Spleen (tissue), 11 donors: ENCODE measurements around the gene SSR4. TPM values are rescaled to one million over a fixed set of nuclear protein-coding genes. Genes with fewer than 3 reads are reported as not detected.

Source experiments
- DNase-seq: peaks from one replicate; pipeline ENCODE4 v3.0.0-alpha.2; 2020
- H3K27ac ChIP-seq, 8 donors: fragments of 200-600 bp; sonication (generic) in 7 of 8; 1 replicate in 4 of 8; 2 replicates in 4 of 8; pipeline versions ENCODE4 v1.5.0 to v1.8.0; 2016 to 2021; ENCODE audit warnings: inconsistent platforms in 4 of 8, mild to moderate bottlenecking in 4 of 8, moderate library complexity in 1 of 8
- H3K27me3 ChIP-seq, 7 donors: fragments of 200-600 bp; sonication (generic) in 6 of 7; replicated peaks in 1 of 7; 1 replicate in 4 of 7; 2 replicates in 3 of 7; pipeline versions ENCODE4 v1.5.0 to v1.8.0; 2016 to 2021; ENCODE audit warnings: inconsistent platforms in 3 of 7, mild to moderate bottlenecking in 1 of 7
- H3K36me3 ChIP-seq, 6 donors: fragments of 200-600 bp; sonication (generic) in 5 of 6; 1 replicate in 4 of 6; 2 replicates in 2 of 6; pipeline versions ENCODE4 v1.5.0 to v1.8.0; 2016 to 2021; ENCODE audit warnings: inconsistent platforms in 2 of 6
- H3K4me1 ChIP-seq, 6 donors: fragments of 200-600 bp; sonication (generic) in 5 of 6; 1 replicate in 3 of 6; 2 replicates in 3 of 6; pipeline versions ENCODE4 v1.5.0 to v1.8.0; 2016 to 2021; ENCODE audit warnings: inconsistent platforms in 3 of 6
- H3K4me3 ChIP-seq, 8 donors: fragments of 200-600 bp; sonication (generic) in 7 of 8; 1 replicate in 4 of 8; 2 replicates in 4 of 8; pipeline versions ENCODE4 v1.5.0 to v1.8.0; 2016 to 2021; ENCODE audit warnings: inconsistent platforms in 4 of 8, mild to moderate bottlenecking in 4 of 8, moderate library complexity in 2 of 8
- H3K9me3 ChIP-seq, 8 donors: fragments of 200-600 bp; sonication (generic) in 7 of 8; 1 replicate in 4 of 8; 2 replicates in 4 of 8; pipeline versions ENCODE4 v1.5.0 to v1.8.0; 2016 to 2021; ENCODE audit warnings: inconsistent platforms in 4 of 8
- CTCF ChIP-seq, 11 experiments: fragments of 200-600 bp in 7 of 11; fragments of 450-650 bp in 4 of 11; sonication (generic) in 4 of 11; IDR thresholded peaks in 8 of 11; conservative IDR thresholded peaks in 3 of 11; 1 replicate in 7 of 11; 2 replicates in 4 of 11; pipeline versions ENCODE4 v1.4.0 to v1.8.0; 2016 to 2021; ENCODE audit warnings: antibody characterized with exemption in 11 of 11, inconsistent platforms in 4 of 11, mild to moderate bottlenecking in 1 of 11
- POLR2A ChIP-seq, 3 donors: fragments of 450-650 bp; IDR thresholded peaks; one replicate each; pipeline ENCODE4 v1.5.1; 2017; ENCODE audit warnings: antibody characterized with exemption in 3 of 3, mild to moderate bottlenecking in 1 of 3
- POLR2AphosphoS5 ChIP-seq, 3 donors: sonication (generic); formaldehyde crosslinking; IDR thresholded peaks; one replicate each; pipeline ENCODE4 v1.5.1; 2017; ENCODE audit warnings: antibody characterized with exemption in 3 of 3
- WGBS, 5 donors: extraction: QIAGEN DNeasy Blood & Tissue Kit in 3 of 5; methylation state at CpG; one replicate each; pipeline versions ENCODE4 v1.1.5 to v1.1.7; 2013 to 2018; 5-methylcytosine and 5-hydroxymethylcytosine counted together
- intact Hi-C: fragments of 100-400 bp; cut with DNase I; formaldehyde crosslinking; loops from one replicate; pipeline ENCODE4 v1.15.0; 2023; ENCODE audit warnings: low total_unique reads
- polyA plus RNA-seq, 3 donors: library from polyadenylated mRNA; stranded (reverse); fragments of 200-250 nt; gene quantifications; one replicate each; pipeline ENCODE4 v1.2.1, GENCODE V29; 2013
- total RNA-seq, 7 donors: library from RNA; depleted of rRNA in 3 of 7; stranded (reverse); fragments of >200 nt in 3 of 7; fragmentation: NEBNext Ultra II Directional in 4 of 7; extraction: Animal tissue kit (Norgen Biotek cat#: 25700) in 4 of 7; gene quantifications; one replicate each; pipeline versions ENCODE4 v1.1.0 to v1.2.1, GENCODE V29; 2016 to 2021
- donor health status: healthy with polysubstance abuse.
- donor health status: DM: no; HTN: no; CAD: no; lungs with moderate emphysema.
- donor health status: DM: no; HTN: no; CAD: no.
- donor health status: Bipolar disorder and iron deficiency.
- donor health status: healthy.
- donor health status: DM: no; HTN: no; CAD: no.
- donor health status: DM: yes; HTN: yes; CAD: no.

The SSR4 gene
- total and polyA plus RNA-seq, 10 donors: 144 to 488 (median 255) TPM

DNA sequence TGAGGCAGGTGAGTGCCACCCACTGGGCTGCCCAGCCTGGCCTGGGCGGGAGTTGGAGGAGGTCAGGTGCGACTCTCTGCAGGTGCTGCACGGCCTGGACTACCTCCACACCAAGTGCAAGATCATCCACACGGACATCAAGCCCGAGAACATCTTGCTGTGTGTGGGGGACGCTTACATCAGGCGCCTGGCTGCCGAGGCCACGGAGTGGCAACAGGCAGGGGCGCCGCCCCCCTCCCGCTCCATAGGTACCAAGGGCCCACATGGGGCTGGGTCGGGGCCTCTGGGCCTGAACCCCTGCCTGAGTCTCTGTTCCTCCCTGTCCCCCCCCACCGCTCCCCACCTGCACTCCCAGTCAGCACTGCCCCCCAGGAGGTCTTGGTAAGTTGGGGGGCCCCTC is 11.6 kb upstream of the SSR4 start:
- peaks cover 0 to 48% (median 24%) of the 10 kb centered on the region in 6 donors for H3K36me3 ChIP-seq
- H3K27ac ChIP-seq: no peak overlapping the region
- H3K9me3 ChIP-seq: no peaks in the 10 kb centered on the region
- 90 to 92% (median 91%) methylated on average over 11 to 14 of the region's 14 CpGs; no CpG with 5 or more reads in 1 of the 5 donors for WGBS, 5 donors
- no peak for DNase-seq
- H3K27me3 ChIP-seq: peaks cover 0 to 37% (median 8%) of the 10 kb centered on the region in 7 donors
- intact Hi-C loops: no loop called here
- no peak overlapping the region for H3K4me3 ChIP-seq
- TF ChIP-seq CTCF (IDR thresholded peaks at IDR 0.05 in 8 of 11, conservative IDR thresholded peaks at IDR 0.05 in 3 of 11) (no peak), POLR2AphosphoS5 (IDR thresholded peaks at IDR 0.05) (no peak), POLR2A (IDR thresholded peaks at IDR 0.05) (no peak)
- H3K4me1 ChIP-seq: peaks cover 0 to 29% (median 10%) of the 10 kb centered on the region in 6 donors

GRCh38 chrX:153783378-153784013 is 11.0 kb upstream of the SSR4 start:
- intact Hi-C loops: no loop called here
- Histone ChIP-seq H3K4me3 (no peak overlapping the region), H3K27ac (no peak overlapping the region), H3K27me3 (peaks cover 0 to 31% (median 8%) of the 10 kb centered on the region in 7 donors), H3K36me3 (peaks cover 0 to 54% (median 29%) of the 10 kb centered on the region in 6 donors), H3K9me3 (no peaks in the 10 kb centered on the region), H3K4me1 (peaks cover 0 to 29% (median 10%) of the 10 kb centered on the region in 6 donors)
- TF ChIP-seq POLR2AphosphoS5 (IDR thresholded peaks at IDR 0.05) (peak in 2 of 3 donors; percentile 50 to 61), POLR2A (IDR thresholded peaks at IDR 0.05) (no peak)
- DNase-seq: no peak
- 51 to 73% (median 72%) methylated on average over 5 to 24 of the region's 24 CpGs for WGBS, 5 donors

- Histone ChIP-seq H3K4me1 (peaks cover 0 to 29% (median 10%) of the 10 kb centered on the region in 6 donors), H3K27ac (no peak overlapping the region), H3K4me3 (no peak overlapping the region), H3K9me3 (no peaks in the 10 kb centered on the region), H3K36me3 (peaks cover 0 to 64% (median 32%) of the 10 kb centered on the region in 6 donors), H3K27me3 (peaks cover 0 to 23% (median 8%) of the 10 kb centered on the region in 7 donors)
- intact Hi-C loops: no loop called here
- 85 to 98% (median 92%) methylated on average over 8 to 27 of the region's 27 CpGs for WGBS, 5 donors
- TF ChIP-seq POLR2AphosphoS5 (IDR thresholded peaks at IDR 0.05) (peak in 1 of 3 donors; percentile 35), POLR2A (IDR thresholded peaks at IDR 0.05) (no peak), CTCF (IDR thresholded peaks at IDR 0.05 in 8 of 11, conservative IDR thresholded peaks at IDR 0.05 in 3 of 11) (no peak)
- DNase-seq: no peak
Measured at GRCh38 chrX:153784325-153784967, 10.0 kb upstream of the SSR4 start.

GRCh38 chrX:153786669-153787068 is 7.8 kb upstream of the SSR4 start:
- intact Hi-C loops: no loop called here
- 89 to 97% (median 92%) methylated on average over 10 to 15 of the region's 15 CpGs for WGBS, 5 donors
- Histone ChIP-seq H3K4me1 (peaks cover 0 to 18% (median 7%) of the 10 kb centered on the region in 6 donors), H3K27me3 (peaks cover 0 to 4% (median 0%) of the 10 kb centered on the region in 7 donors), H3K4me3 (no peak overlapping the region), H3K9me3 (no peaks in the 10 kb centered on the region), H3K36me3 (peaks cover 0 to 85% (median 34%) of the 10 kb centered on the region in 6 donors), H3K27ac (no peak overlapping the region)
- no peak for TF ChIP-seq POLR2A (IDR thresholded peaks at IDR 0.05)
- DNase-seq: no peak

DNA sequence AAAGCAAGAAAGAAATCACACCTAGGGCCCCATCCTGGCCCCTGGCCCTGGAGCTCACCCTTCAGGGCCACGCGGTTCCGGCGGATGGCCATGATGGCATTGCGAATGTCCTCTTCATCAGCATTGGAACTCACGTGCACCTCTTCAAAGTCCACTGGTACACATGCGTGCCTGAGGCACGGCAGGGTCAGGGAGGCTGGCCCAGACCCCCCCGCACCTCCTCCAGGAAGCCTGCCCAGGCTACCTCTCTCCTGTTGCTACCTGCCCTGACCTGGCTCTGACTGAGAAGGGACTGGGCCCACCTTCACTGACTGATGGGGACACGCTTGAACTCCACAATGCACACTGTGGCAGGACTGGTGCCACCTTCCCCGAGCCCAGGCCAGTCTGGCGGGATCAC is 4.8 kb upstream of the SSR4 start:
- Histone ChIP-seq H3K4me3 (no peak overlapping the region), H3K36me3 (peaks cover 0 to 77% (median 34%) of the 10 kb centered on the region in 6 donors), H3K27ac (no peak overlapping the region), H3K4me1 (peaks cover 0 to 29% (median 13%) of the 10 kb centered on the region in 6 donors), H3K9me3 (peaks cover 0 to 9% (median 0%) of the 10 kb centered on the region in 8 donors), H3K27me3 (no peaks in the 10 kb centered on the region)
- DNase-seq: no peak
- intact Hi-C loops: no loop called here
- TF ChIP-seq POLR2A (IDR thresholded peaks at IDR 0.05): no peak
- no peak for TF ChIP-seq POLR2AphosphoS5 (IDR thresholded peaks at IDR 0.05)
- no peak for TF ChIP-seq CTCF (IDR thresholded peaks at IDR 0.05 in 8 of 11, conservative IDR thresholded peaks at IDR 0.05 in 3 of 11)
- 89 to 100% (median 95%) methylated on average over 4 to 12 of the region's 12 CpGs for WGBS, 5 donors
